SK-N-DZ (cell line): ENCODE measurements around the gene SYNPO2.
"Not testable (repeated sequence)": the region's sequence is repeated elsewhere in the genome, so short reads cannot be mapped to it uniquely, and the experiment has no call there.

Experiments
- DNase-seq: peaks from one replicate; pipeline ENCODE4 v3.0.0-alpha.2; 2015; ENCODE audit warnings: low spot score

The SYNPO2 gene

GRCh38 chr4:118973295-118973694 is 84.6 kb downstream of the SYNPO2 start:
- no peak for DNase-seq

- no peak for DNase-seq
These were observed 86.1 kb downstream of the SYNPO2 start for GRCh38 chr4:118974758-118975157.

GRCh38 chr4:118975449-118976192 is 87.0 kb downstream of the SYNPO2 start:
- no peak for DNase-seq

- DNase-seq: not testable (repeated sequence)
These were observed 87.5 kb downstream of the SYNPO2 start for GRCh38 chr4:118976193-118976560.

- DNase-seq: not testable (repeated sequence)
These were observed 88.4 kb downstream of the SYNPO2 start for GRCh38 chr4:118977100-118977499.

- DNase-seq: no peak
These were observed 91.1 kb downstream of the SYNPO2 start for GRCh38 chr4:118979712-118980111.

- DNase-seq: no peak
These were observed 92.7 kb downstream of the SYNPO2 start for GRCh38 chr4:118981171-118981838.

- peak; percentile 62 for DNase-seq
These were observed 93.3 kb downstream of the SYNPO2 start for GRCh38 chr4:118981839-118982381.

- DNase-seq: no peak
These were observed 94.6 kb downstream of the SYNPO2 start for GRCh38 chr4:118983293-118983692.

- no peak for DNase-seq
These were observed 95.2 kb downstream of the SYNPO2 start for GRCh38 chr4:118983831-118984230.

- DNase-seq: no peak
These were observed 96.7 kb downstream of the SYNPO2 start for GRCh38 chr4:118985170-118986000.

- no peak for DNase-seq
These were observed 99.4 kb downstream of the SYNPO2 start for GRCh38 chr4:118987959-118988634.

- DNase-seq: no peak
These were observed 100.0 kb downstream of the SYNPO2 start for GRCh38 chr4:118988635-118988972.

GRCh38 chr4:118989098-118990080 is 100.7 kb downstream of the SYNPO2 start:
- DNase-seq: no peak

GRCh38 chr4:118991686-118992085 is 103.0 kb downstream of the SYNPO2 start:
- no peak for DNase-seq

- DNase-seq: no peak
These were observed 103.5 kb downstream of the SYNPO2 start for GRCh38 chr4:118992149-118992548.

- no peak for DNase-seq
These were observed 104.7 kb downstream of the SYNPO2 start for GRCh38 chr4:118993333-118993732.

- DNase-seq: no peak
These were observed 105.4 kb downstream of the SYNPO2 start for GRCh38 chr4:118994030-118994429.

GRCh38 chr4:118995693-118996391 is 107.2 kb downstream of the SYNPO2 start:
- no peak for DNase-seq

GRCh38 chr4:118997601-118998000 is 108.9 kb downstream of the SYNPO2 start:
- no peak for DNase-seq
